ENCODE data around the gene ARID5B.

DNA sequence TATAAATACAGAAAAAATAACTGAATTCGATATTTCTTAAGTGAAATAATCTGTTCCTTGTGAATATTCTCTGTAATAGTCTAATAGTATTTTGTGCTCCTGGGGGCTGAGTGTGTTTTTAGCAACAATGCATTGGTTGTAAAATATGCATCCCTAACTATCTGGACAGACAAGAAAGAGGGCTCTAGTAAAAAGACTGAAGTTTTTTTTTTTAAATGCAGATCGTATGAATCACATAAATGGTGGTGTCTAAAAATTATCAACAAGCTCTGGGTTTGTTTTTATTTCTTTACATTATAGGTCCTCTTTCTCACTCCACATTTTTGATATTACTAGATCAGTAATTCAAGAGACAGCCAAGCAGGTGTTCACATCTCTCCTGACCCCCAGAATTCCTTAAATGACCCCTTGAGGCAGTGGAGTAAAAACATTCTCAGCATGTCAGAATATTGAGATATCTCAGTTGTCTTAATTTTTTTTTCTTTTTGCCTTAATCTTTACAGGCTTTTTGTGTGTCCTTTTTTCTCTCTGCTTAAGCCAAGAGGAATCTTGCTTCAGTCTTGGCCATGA, 18.2 kb downstream of the ARID5B start:
- TF ChIP-seq PAX5 (IDR thresholded peaks at IDR 0.05; ENCODE audit: insufficient read depth, low read length, severe bottlenecking) (no peak), TAF1 (IDR thresholded peaks at IDR 0.05; ENCODE audit: low read depth, low read length) (no peak), POLR2A (IDR thresholded peaks at IDR 0.05; ENCODE audit: low read depth, low read length) (no peak), POLR2AphosphoS5 (IDR thresholded peaks at IDR 0.05; ENCODE audit: low read depth, low read length) (no peak), POU2F2 (IDR thresholded peaks at IDR 0.05; ENCODE audit: low read depth, low read length) (no peak), SPI1 (IDR thresholded peaks at IDR 0.05; ENCODE audit: low read depth, low read length) (no peak)

Data from GM12891 (cell line).